G401 (cell line): Measurements from ENCODE around the gene TASOR2. TPM values are rescaled to one million over a fixed set of nuclear protein-coding genes. Genes with fewer than 3 reads are reported as not detected.

Experiments used
- DNase-seq: peaks from one replicate; pipeline ENCODE4 v3.0.0-alpha.2; 2015; ENCODE audit warnings: low spot score
- in situ Hi-C: cut with HindIII; loops from 2 replicates; pipeline ENCODE4 v1.10.0; 2016; ENCODE audit warnings: low sequenced_read_pairs, mixed read lengths
- total RNA-seq: library from RNA; depleted of rRNA; stranded (reverse); fragments of >200 nt; shearing (Covaris generic); gene quantifications from 2 replicates; pipeline ENCODE4 v1.2.3, GENCODE V29; 2014

TASOR2 gene
- total RNA-seq, 1 experiment from 2014 or later, result 39.7 TPM

GRCh38 chr10:5678397-5679036 is 6.1 kb upstream of the TASOR2 start:
- no peak for DNase-seq
- in situ Hi-C loops, result no loop called here

- in situ Hi-C loops, result no loop called here
Measured at GRCh38 chr10:5679037-5679435, 5.6 kb upstream of the TASOR2 start.

DNA sequence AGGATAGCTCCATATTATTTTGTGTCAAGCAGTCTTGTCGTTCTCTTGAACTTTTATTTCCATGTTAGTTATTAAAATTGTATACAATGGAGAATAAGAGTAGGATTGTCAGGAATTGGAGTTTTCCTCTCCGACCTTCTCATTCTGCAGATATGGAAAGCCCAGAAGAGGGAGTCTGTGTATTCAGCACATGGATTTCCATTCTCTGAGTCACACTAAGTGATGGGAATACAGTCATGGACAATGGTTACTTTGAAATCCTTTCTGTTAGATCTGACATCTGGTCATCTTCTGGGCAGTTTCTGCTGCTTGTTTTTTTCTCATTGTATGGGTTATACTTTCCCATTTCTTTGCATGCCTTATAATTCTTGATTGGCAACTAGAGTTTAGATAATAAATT is 5.0 kb upstream of the TASOR2 start:
- in situ Hi-C loops, result no loop called here

More at GRCh38 chr10:5679037-5679435, 5.6 kb upstream of the TASOR2 start:
- DNase-seq, result no peak

GRCh38 chr10:5681930-5682329 is 2.7 kb upstream of the TASOR2 start:
- in situ Hi-C loops, result no loop called here
- no peak for DNase-seq

More for the DNA sequence above, 5.0 kb upstream of the TASOR2 start:
- no peak for DNase-seq

DNA sequence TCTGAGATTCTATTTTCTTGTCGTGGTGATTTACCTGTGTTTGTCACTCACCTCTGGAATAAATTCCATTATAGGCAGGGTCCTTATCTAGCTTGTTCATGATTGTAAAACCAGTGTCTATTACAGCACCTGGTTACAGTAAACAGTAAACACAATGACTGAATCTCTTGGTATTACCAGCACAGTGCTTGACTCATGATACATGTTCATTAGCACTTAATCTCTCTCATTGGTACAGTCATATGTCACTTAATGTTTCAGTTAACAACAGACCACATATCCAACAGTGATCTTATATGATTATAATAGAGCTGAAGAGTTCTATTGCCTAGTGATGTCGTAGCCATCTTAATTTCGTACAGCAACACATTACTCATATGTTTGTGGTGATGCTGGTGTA is 1.6 kb upstream of the TASOR2 start:
- in situ Hi-C loops, result no loop called here
- DNase-seq, result no peak

DNA sequence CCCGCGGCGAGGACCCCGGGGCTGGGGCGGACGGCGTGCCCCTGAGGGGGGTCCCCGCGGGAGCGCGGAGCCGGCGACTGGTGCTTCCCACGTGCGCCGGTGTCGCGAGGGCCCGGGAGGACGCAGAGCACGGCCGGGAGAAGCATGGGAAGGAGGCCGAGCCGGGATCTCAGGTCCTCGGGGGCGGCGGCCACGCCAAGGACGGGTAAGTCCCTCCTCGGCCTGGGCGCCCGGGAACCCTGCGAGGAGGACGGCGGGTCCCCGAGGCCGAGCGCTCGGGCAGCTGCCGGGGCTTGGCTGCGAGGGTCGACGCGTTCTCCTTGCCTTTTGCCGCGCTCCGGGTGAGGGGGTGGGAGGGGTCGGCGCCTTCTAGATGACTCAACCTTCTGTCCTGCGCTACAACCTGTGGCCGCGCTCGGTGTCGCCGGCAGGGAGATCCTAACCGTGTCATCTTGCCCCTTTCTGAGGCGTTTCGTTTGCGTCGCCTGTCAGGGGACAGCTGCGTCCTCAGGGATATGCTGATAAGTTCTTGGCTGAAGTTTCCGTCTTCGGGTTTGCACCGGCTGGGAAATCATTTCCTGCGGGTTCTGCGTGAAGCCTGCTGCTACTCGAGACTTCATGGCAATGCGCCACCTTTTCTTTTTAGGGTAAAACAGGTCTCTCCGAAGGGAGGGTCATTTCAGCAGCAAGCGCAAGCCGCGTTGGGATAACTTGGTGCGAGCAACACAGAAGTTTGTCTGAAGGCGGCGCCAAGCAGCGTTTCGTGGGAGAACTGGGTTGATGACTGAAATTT is 529 bp downstream of the TASOR2 start:
- in situ Hi-C loops, result no loop called here
- peak; percentile 64 for DNase-seq

DNA sequence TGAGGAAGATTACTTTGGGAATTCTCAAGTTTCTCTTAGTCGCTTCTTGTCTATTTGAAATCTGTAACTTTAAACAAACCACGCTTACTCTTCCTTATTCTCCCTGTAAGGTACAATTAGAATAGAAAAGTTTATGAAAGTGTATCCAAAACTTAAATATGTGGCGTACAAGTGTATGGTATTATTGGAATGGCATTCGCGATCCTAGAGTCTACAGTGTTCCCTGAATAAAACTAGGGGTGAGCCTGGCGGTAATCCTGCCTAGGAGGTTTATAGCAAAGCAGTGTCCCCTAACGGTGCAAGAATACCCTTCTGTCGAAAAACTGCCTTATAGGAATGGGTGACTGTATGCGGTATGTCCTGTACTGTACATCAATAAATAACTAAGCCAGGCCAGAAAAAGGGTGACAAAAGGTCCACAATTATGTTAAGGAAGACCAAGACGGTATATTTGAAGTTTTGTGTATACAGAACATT is 1.2 kb downstream of the TASOR2 start:
- DNase-seq, result no peak
- in situ Hi-C loops, result no loop called here

- no peak for DNase-seq
- in situ Hi-C loops, result no loop called here
Measured at GRCh38 chr10:5688587-5688986, 3.9 kb downstream of the TASOR2 start.

DNA sequence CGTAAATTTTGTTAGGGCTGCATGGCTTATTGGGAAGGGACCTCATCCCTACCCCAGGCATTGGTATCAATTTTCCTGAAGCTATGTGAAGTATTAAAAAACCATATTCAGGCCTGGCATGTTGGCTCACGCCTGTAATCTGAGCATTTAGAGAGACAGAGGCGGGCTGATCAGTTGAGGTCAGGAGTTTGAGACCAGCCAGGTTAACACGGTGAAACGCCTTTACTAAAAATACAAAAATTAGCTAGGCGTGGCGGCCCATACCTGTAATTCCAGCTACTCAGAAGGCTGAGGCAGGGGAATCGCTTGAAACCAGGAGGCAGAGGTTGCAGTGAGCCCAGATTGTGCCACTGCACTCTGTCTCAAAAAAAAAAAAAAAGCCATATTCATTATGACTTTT is 7.1 kb downstream of the TASOR2 start:
- no peak for DNase-seq
- in situ Hi-C loops, result no loop called here

- DNase-seq, result peak; percentile 24
- in situ Hi-C loops, result no loop called here
Measured at GRCh38 chr10:5692461-5693358, 8.1 kb downstream of the TASOR2 start.

GRCh38 chr10:5694573-5694972 is 9.9 kb downstream of the TASOR2 start:
- in situ Hi-C loops, result no loop called here
- no peak for DNase-seq

GRCh38 chr10:5697342-5697741 is 12.7 kb downstream of the TASOR2 start:
- DNase-seq, result no peak
- in situ Hi-C loops, result no loop called here

DNA sequence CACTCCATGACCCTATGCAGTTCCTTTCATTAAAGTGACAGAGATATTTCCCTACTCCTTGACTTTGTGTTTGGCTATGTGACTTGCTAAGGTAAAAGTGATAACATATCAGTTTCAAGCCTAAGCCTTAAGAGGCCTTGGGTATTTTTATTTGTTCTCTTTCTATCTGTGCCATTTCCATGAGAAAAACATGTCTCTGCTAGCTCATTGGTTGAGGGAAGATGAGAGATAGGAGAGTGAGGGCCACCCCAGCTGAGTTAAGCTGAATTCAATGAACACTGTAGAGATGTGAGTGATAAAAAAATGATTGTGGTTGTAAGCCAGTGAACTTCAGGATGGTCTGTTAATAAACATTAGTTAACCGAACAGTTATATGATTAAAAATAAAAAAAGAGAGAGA is 13.4 kb downstream of the TASOR2 start:
- in situ Hi-C loops, result no loop called here
- no peak for DNase-seq

- in situ Hi-C loops, result no loop called here
- no peak for DNase-seq
Measured at GRCh38 chr10:5708356-5708755, 23.7 kb downstream of the TASOR2 start.

GRCh38 chr10:5709865-5710264 is 25.2 kb downstream of the TASOR2 start:
- DNase-seq, result no peak
- in situ Hi-C loops, result no loop called here

DNA sequence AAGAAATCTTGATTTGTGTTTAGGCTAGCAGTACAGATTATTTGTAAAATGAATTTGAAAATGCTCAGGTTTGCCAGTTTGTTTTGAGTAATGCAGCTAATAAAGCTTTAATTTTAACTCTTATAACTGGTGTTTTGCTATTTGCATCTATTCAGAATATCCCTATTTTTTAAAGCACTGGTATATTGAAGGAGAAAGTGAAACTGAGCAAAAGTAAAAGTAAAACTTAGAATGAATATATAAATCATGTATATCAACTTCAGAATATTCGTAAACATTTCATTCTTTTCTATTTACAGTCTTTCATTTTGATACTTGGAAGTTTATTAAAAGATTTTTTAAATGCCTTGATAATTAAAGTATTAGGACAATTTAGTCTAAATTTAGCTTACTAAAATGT is 26.2 kb downstream of the TASOR2 start:
- in situ Hi-C loops, result no loop called here
- DNase-seq, result no peak

DNA sequence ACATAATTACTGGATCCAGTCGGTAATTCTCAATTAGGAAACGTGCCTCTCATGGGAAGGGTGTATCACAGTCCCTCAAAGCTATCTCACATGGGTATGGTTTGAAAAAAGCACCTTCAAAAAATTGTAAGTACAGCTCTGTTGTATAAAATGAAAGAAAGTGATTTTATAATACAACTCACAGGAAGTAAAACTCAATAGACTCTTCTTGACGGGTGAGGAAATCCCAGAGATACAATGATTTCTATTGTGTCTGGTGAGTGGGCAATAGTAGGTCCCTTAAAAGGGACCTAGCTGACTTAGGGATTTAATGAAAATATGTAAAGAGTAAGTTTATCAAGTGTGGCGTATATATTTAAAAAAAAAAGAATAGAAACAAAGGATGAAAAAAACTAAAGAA is 27.0 kb downstream of the TASOR2 start:
- no peak for DNase-seq
- in situ Hi-C loops, result no loop called here

GRCh38 chr10:5719546-5719945 is 34.9 kb downstream of the TASOR2 start:
- no peak for DNase-seq
- in situ Hi-C loops, result no loop called here

GRCh38 chr10:5720182-5720581 is 35.5 kb downstream of the TASOR2 start:
- in situ Hi-C loops, result no loop called here
- DNase-seq, result no peak

GRCh38 chr10:5723692-5724091 is 39.1 kb downstream of the TASOR2 start:
- DNase-seq, result no peak
- in situ Hi-C loops, result no loop called here
